Activated CD8-positive, alpha-beta T cell treated with anti-CD3 and anti-CD28 coated beads for 36 hours (primary cell): Measurements from ENCODE around the gene MLH3. TPM values are rescaled to one million over a fixed set of nuclear protein-coding genes. Genes with fewer than 3 reads are reported as not detected.

ENCODE experiments used
- ATAC-seq: fragments of 200-7000 bp; cut with Tn5 transposase; one replicate; pipeline ENCODE4 v1.10.0; 2021; ENCODE audit warnings: mild to moderate bottlenecking, moderate library complexity
- CTCF ChIA-PET: fragments of 350-600 bp; sonication (Branson Sonifier 250); formaldehyde crosslinking; loops from one replicate; lab custom pipeline; 2021; ENCODE audit warnings: antibody characterized with exemption; lab: Charles Lee
- POLR2A ChIA-PET: fragments of 350-600 bp; sonication (Branson Sonifier 250); formaldehyde crosslinking; loops from one replicate; lab custom pipeline; 2021; ENCODE audit warnings: antibody characterized with exemption; lab: Charles Lee
- DNase-seq: peaks from one replicate; pipeline ENCODE4 v3.0.0-alpha.2; 2020
- H3K27ac Mint-ChIP-seq: one replicate; pipeline ENCODE4 v1.8.0; 2021; ENCODE audit warnings: mild to moderate bottlenecking, mixed read lengths
- H3K27me3 Mint-ChIP-seq: one replicate; pipeline ENCODE4 v1.8.0; 2021; ENCODE audit warnings: mixed read lengths
- H3K36me3 Mint-ChIP-seq: one replicate; pipeline ENCODE4 v1.8.0; 2021; ENCODE audit warnings: low read depth, mixed read lengths
- H3K4me1 Mint-ChIP-seq: one replicate; pipeline ENCODE4 v1.8.0; 2021; ENCODE audit warnings: low read depth, mixed read lengths
- H3K4me3 Mint-ChIP-seq: one replicate; pipeline ENCODE4 v1.8.0; 2021; ENCODE audit warnings: mild to moderate bottlenecking, moderate library complexity, mixed read lengths
- H3K9me3 Mint-ChIP-seq: one replicate; pipeline ENCODE4 v1.8.0; 2021; ENCODE audit warnings: mixed read lengths
- intact Hi-C: fragments of 100-400 bp; cut with micrococcal nuclease; formaldehyde crosslinking; loops from one replicate; pipeline ENCODE4 v1.10.0; 2022
- total RNA-seq, 2 experiments: library from RNA; stranded (reverse); gene quantifications; one replicate each; pipeline ENCODE4 v1.2.3, GENCODE V29; 2021
- TF ChIP-seq, protein P1 (sequence below): fragments of 200-600 bp; IDR thresholded peaks from one replicate; pipeline ENCODE4 v1.8.0; 2022; ENCODE audit warnings: antibody characterized with exemption, mild to moderate bottlenecking

The MLH3 gene
- 10 to 100 TPM; 26.8 to 29.0 TPM for total RNA-seq

DNA sequence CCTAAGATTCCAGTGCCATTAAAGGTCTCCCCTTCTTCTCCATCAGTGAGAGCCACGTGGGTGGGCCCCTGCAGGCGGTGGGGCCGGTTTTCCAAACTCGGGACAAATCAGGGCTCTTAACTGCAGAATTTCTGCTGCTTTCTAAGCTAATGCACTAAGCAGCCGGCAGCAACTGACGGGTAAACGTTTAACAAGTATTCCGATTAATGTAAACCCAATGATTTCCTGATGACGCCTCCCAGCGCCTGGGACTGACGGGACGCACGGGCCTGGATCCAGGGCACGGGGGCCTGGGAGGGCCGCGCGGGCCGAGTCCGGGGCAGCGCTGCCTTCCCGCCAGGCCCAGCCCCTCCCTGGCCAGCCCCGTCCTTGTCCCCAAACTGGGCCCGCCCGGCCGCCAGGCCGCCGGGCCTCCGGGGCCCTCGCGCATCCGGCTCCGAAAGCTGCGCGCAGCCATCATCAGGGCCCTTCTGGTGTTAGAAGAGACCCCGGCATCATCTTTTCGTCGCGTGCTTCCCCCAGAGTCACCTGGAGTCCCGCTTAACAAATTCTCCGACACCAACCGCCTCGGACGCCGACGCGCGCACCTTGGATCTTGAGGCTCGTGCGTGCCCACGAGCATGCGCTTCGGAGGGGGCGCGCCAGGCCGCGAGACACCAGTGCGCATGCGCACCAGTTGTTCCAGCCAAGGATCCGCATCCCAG lies at the start of gene MLH3:
Gene MLH3, minus strand, starts transcription at position 616 of the 704 bp plus-strand sequence. CDS start 1,812 bp downstream, outside the sequence.
- Mint-ChIP-seq H3K4me1 (peaks cover 56% of the 10 kb centered on the region), H3K27me3 (no peaks in the 10 kb centered on the region), H3K27ac (peak within 1 kb of the TSS; percentile 91), H3K4me3 (peak within 1 kb of the TSS; percentile 84), H3K36me3 (peaks cover 68% of the 10 kb centered on the region), H3K9me3 (no peaks in the 10 kb centered on the region)
- TF ChIP-seq, protein P1, sequence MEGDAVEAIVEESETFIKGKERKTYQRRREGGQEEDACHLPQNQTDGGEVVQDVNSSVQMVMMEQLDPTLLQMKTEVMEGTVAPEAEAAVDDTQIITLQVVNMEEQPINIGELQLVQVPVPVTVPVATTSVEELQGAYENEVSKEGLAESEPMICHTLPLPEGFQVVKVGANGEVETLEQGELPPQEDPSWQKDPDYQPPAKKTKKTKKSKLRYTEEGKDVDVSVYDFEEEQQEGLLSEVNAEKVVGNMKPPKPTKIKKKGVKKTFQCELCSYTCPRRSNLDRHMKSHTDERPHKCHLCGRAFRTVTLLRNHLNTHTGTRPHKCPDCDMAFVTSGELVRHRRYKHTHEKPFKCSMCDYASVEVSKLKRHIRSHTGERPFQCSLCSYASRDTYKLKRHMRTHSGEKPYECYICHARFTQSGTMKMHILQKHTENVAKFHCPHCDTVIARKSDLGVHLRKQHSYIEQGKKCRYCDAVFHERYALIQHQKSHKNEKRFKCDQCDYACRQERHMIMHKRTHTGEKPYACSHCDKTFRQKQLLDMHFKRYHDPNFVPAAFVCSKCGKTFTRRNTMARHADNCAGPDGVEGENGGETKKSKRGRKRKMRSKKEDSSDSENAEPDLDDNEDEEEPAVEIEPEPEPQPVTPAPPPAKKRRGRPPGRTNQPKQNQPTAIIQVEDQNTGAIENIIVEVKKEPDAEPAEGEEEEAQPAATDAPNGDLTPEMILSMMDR, result no peak
- intact Hi-C loops, result no loop called here
- peak; percentile 80 for ATAC-seq
- peak; percentile 81 for DNase-seq
- ChIA-PET CTCF (interaction anchor here (1.6 to 5.5 kb wide), 4 partner anchors 12 to 190 kb away, joined by 5 to 28 read pairs (median 8); partner anchors contain the start of gene ACYP1), POLR2A (interaction anchor here (1.6 kb wide), 1 partner anchor 13 kb away, joined by 8 read pairs; the partner anchor contains the start of gene ACYP1)

DNA sequence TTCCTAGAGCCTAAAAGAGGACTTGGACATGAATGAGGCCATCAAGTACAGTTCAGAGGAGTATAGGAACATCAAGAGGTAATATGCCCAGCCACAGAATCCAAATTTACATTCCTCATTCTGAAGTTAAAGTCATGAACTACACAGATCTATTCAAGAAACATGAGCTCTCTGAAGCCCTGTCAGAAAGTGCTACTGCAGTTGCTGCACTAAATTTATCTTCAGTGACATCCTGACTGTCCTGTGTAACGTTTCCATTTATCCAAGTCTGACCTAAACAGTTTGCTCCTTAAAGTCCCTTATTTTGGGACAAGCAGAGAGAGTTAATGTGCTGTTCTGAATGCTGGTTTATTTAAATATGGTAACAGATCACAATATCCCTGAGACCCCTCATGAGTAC lies 47.4 kb upstream of the MLH3 start:
- H3K27ac Mint-ChIP-seq, result no peak overlapping the region
- H3K36me3 Mint-ChIP-seq, result peaks cover 35% of the 10 kb centered on the region
- intact Hi-C loops, result no loop called here
- POLR2A ChIA-PET, result no interaction called here
- H3K9me3 Mint-ChIP-seq, result no peaks in the 10 kb centered on the region
- ATAC-seq, result no peak
- no peaks in the 10 kb centered on the region for H3K4me1 Mint-ChIP-seq
- CTCF ChIA-PET, result interaction anchor here (0.7 to 1.4 kb wide), 4 partner anchors 9 to 237 kb away, joined by 3 to 5 read pairs (median 4); no protein-coding TSS in a partner anchor
- no peak overlapping the region for H3K4me3 Mint-ChIP-seq
- no peak for DNase-seq
- TF ChIP-seq, protein P1, result no peak
- no peaks in the 10 kb centered on the region for H3K27me3 Mint-ChIP-seq

DNA sequence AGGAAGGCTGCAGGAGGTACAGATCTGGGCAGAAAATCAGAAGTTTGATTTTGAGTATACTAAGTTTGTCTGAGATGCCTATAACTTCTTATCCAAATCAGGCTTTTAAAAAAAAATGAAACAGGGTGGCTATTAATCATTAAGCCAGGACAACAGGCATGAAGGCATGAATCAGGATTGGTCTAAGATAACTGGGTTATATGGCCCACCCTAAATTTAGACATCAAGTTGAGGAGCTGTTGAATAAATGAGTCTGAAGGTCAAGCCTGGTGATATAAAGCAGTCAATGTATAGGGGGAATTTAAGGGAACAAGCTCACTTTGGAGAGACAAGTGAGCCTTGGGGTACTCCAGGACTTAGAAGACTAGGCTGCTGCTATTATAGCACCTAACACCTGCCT lies 46.9 kb upstream of the MLH3 start:
- TF ChIP-seq, protein P1, result no peak
- Mint-ChIP-seq H3K4me1 (no peaks in the 10 kb centered on the region), H3K27ac (no peak overlapping the region), H3K27me3 (no peaks in the 10 kb centered on the region), H3K9me3 (no peaks in the 10 kb centered on the region), H3K4me3 (no peak overlapping the region), H3K36me3 (peaks cover 34% of the 10 kb centered on the region)
- ChIA-PET POLR2A (no interaction called here), CTCF (interaction anchor here (0.7 to 1.4 kb wide), 4 partner anchors 9 to 237 kb away, joined by 3 to 5 read pairs (median 4); no protein-coding TSS in a partner anchor)
- DNase-seq (no peak), ATAC-seq (no peak)
- intact Hi-C loops, result no loop called here

GRCh38 chr14:75096959-75097358 lies 45.7 kb upstream of the MLH3 start:
- POLR2A ChIA-PET, result no interaction called here
- TF ChIP-seq, protein P1, result no peak
- Mint-ChIP-seq H3K9me3 (no peaks in the 10 kb centered on the region), H3K27ac (no peak overlapping the region), H3K4me1 (no peaks in the 10 kb centered on the region), H3K27me3 (no peaks in the 10 kb centered on the region), H3K4me3 (no peak overlapping the region), H3K36me3 (peaks cover 35% of the 10 kb centered on the region)
- CTCF ChIA-PET, result interaction anchor here (1.0 kb wide), 1 partner anchor 9 kb away, joined by 4 read pairs; no protein-coding TSS in a partner anchor
- ATAC-seq (no peak), DNase-seq (no peak)
- intact Hi-C loops, result no loop called here

DNA sequence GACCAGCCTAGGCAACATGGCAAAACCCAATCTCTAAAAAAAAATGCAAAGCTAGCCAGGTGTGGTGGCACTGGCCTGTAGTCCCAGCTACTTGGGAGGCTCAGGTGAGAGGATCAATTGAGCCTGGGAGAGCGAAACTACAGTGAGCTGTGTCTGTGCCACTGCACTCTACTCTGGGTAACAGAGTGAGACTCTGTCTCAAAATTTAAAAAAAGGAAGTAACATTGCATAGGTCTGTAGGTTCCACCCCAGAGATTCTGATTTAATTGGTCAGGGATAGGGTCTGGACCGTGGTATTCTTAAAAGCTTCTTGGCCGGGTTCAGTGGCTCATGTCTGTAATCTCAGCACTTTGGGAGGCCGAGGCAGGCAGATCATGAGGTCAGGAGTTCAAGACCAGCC lies 44.4 kb upstream of the MLH3 start:
- ChIA-PET POLR2A (interaction anchor here (0.6 kb wide), 1 partner anchor 65 kb away, joined by 3 read pairs; no protein-coding TSS in a partner anchor), CTCF (interaction anchor here (0.8 to 2.9 kb wide), 3 partner anchors 150 to 234 kb away, joined by 3 to 11 read pairs (median 4); no protein-coding TSS in a partner anchor)
- Mint-ChIP-seq H3K4me1 (no peaks in the 10 kb centered on the region), H3K27ac (no peak overlapping the region), H3K27me3 (no peaks in the 10 kb centered on the region), H3K36me3 (peaks cover 36% of the 10 kb centered on the region), H3K9me3 (no peaks in the 10 kb centered on the region), H3K4me3 (no peak overlapping the region)
- intact Hi-C loops, result no loop called here
- TF ChIP-seq, protein P1, result no peak
- DNase-seq, result no peak
- no peak for ATAC-seq
